Inferior parietal cortex (tissue), 1 donor: ENCODE measurements around the gene SRL.
"Not testable (repeated sequence)": the region's sequence is repeated elsewhere in the genome, so short reads cannot be mapped to it uniquely, and the experiment has no call there.

Source experiments
- DNase-seq: peaks from one replicate; pipeline ENCODE4 v3.0.0-alpha.2; 2016; ENCODE audit errors: extremely low spot score

Gene SRL

GRCh38 chr16:4226251-4227039 is 15.4 kb downstream of the SRL start:
- no peak for DNase-seq

DNA sequence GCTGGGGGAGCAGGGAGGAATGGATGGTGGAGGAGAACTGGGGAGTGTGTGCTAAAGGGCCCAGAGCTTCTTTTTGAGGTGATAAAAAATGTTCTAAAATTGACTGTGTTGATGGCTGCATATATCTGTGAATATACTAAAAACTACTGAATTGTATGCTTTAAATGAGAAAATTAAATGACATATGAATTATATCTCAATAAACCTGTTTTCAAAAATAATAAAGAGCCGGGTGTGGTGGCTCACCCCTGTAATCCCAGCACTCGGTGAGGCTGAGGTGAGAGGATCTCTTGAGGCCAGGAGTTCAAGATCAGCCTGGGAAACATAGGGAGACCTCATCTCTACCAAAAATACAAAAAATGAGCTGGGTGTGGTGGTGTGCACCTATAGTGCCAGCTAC is 16.8 kb downstream of the SRL start:
- DNase-seq = no peak

- DNase-seq = no peak
Observed at GRCh38 chr16:4220358-4220757, 21.5 kb downstream of the SRL start.

GRCh38 chr16:4218202-4218601 is 23.7 kb downstream of the SRL start:
- no peak for DNase-seq

- DNase-seq = no peak
Observed at GRCh38 chr16:4217204-4218131, 24.4 kb downstream of the SRL start.

DNA sequence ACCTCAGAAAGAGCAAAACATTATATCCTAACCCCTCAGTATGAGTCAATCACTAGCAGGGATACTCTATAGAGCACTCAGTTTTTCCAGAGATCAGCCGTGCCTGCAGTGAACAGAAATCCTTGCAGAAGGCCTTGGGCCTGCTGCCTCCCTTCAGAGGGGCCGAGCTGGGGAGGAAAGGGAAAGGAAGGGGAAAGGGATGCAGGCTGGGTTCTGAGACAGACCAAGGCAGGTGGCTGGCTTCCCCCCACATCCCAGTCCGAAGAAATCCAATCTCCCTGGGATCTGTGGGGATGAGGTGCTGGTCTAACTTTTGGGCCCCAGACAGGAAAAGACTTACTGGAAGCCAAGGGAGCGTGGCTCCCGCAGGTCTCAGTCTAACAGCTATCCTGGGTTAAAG is 25.3 kb downstream of the SRL start:
- no peak for DNase-seq

GRCh38 chr16:4215106-4215505 is 26.8 kb downstream of the SRL start:
- DNase-seq = no peak

DNA sequence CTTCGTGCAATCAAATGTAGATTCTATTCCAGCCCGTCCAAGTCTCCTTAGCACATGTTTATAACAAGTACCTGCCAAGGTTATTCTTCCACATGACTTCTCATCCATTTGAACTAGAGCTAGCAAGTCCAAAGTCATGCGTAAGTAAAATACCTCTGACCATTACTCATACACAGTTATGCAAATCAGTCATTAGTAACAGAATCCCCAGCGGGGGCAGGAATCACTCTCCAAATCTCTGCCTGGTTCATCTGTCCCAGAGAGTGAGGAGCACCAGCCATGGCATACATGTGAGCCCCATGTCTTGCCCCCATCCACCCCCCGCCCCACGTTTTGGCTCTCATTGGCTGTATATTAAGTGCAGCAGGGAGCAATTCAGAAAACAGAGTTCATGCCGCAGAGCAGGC is 27.7 kb downstream of the SRL start:
- DNase-seq = no peak

DNA sequence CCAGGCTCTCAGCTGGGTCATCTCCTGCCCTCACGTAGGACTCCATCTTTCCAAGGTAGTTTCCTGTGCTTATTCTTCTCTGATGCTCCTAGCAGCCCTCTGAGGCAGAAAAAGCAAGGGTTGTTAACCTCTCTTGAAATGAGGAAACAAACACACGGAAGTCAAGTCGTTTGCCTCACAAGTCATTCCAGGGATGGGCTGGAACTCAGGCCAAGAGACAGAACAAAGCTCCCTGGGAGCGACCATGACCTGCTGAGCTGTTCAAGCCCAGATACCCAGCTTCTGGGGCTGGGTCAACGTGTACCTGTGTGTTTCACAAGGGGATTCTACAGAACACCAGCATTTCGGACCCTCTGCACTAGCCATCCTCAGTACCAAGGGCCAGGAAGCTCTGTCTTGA is 28.1 kb downstream of the SRL start:
- DNase-seq = no peak

- no peak for DNase-seq
Observed at GRCh38 chr16:4212934-4213296, 29.0 kb downstream of the SRL start.

- no peak for DNase-seq
Observed at GRCh38 chr16:4212211-4212933, 29.5 kb downstream of the SRL start.

- DNase-seq = not testable (repeated sequence)
Observed at GRCh38 chr16:4211445-4212210, 30.3 kb downstream of the SRL start.

DNA sequence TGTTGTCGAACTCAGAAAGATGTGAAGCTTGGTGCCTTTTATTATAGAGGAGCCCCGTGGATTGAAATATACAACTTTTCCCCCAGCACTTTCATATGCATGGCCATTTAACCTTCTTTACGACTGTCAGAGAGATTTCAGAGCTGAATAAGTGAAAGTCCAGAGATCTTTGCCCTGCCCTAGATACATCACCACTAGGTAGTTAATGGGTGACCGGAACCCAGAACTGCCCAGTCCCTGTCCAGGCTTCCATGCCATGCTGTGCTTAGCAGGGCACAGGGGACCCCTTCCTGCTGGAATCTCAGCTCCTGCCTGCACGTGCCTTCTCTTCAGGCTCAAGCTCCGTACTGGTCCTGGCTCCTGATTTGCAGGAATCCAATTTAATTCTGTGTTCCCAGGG is 32.2 kb downstream of the SRL start:
- DNase-seq = no peak

DNA sequence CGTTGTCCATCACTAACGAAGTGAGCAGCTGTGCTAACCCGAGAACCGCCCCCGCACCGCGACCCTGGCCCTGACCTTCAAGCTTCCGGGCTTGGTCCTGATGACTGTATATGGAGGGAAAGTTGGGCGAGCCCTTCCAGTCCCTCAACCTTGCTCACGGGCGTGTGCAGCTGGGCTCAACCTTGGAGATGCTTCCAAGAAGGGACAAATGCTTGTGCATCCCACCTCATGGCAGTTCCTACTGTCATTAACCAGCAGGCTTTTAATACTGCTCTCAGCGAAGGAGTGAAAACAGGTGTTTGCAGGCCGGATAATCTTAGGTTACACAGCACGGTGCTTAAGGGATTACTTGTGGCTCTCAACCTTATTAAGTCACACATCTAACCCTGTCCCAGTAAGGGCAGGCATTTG is 33.5 kb downstream of the SRL start:
- DNase-seq = no peak

- no peak for DNase-seq
Observed at GRCh38 chr16:4207683-4208340, 34.1 kb downstream of the SRL start.

- DNase-seq = no peak
Observed at GRCh38 chr16:4207229-4207628, 34.7 kb downstream of the SRL start.

GRCh38 chr16:4206680-4207079 is 35.2 kb downstream of the SRL start:
- DNase-seq = no peak

DNA sequence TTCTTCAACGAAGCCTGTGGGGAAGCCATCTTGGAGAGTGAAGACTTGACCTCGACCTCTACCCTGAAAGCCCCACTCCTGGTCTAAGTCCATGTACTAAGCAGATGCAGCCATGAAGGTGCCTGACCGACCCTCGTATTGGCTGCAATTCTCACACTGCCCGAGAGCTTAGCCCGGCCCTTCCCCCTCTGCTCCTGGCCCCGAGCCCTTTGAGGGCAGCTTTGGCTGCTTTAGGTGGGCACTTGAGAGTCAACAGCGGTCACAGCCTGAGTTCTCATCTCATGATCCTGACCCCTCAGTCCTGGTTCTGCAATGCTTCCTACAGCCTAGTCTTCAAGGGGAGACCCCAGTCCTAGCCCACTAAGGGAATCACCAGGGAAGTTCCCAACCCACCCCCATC is 35.9 kb downstream of the SRL start:
- no peak for DNase-seq

- no peak for DNase-seq
Observed at GRCh38 chr16:4204521-4204920, 37.4 kb downstream of the SRL start.

DNA sequence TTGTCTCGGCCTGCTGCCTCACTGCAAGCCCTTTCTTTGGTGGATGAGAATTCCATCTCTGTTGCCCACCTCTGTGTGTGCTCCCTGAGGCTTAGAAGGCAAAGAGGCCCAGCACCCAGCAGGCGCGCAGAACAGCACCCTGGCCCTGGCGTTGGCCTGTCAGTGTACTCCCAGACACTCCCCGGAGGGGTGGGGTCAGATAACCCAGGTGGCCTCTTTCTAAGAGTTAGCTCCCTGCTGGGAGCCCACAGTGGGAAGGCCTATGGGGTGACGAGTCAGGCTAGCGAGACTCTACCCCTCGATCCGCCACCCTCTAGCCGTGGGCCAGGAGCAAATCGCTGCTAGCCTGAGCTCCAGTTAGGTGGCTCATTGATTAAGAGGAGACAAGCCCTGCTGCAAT is 38.1 kb downstream of the SRL start:
- no peak for DNase-seq
